Measurements from ENCODE around the gene PBLD.
"Not testable (repeated sequence)": the region's sequence is repeated elsewhere in the genome, so short reads cannot be mapped to it uniquely, and the experiment has no call there.

PBLD gene

GRCh38 chr10:68284062-68285001 lies 48.4 kb downstream of the PBLD start:
- DNase-seq (ENCODE audit: low read depth in 1 of 2, low spot score in 1 of 2): no peak

- DNase-seq (ENCODE audit: low read depth in 1 of 2, low spot score in 1 of 2): no peak
Measured at GRCh38 chr10:68280758-68281157, 52.0 kb downstream of the PBLD start.

GRCh38 chr10:68278906-68279753 lies 53.6 kb downstream of the PBLD start:
- DNase-seq (ENCODE audit: low read depth in 1 of 2, low spot score in 1 of 2): not testable (repeated sequence)

GRCh38 chr10:68277814-68278213 lies 54.9 kb downstream of the PBLD start:
- not testable (repeated sequence) for DNase-seq (ENCODE audit: low read depth in 1 of 2, low spot score in 1 of 2)

GRCh38 chr10:68276224-68276623 lies 56.5 kb downstream of the PBLD start:
- DNase-seq (ENCODE audit: low read depth in 1 of 2, low spot score in 1 of 2): no peak

GRCh38 chr10:68275600-68276126 lies 57.1 kb downstream of the PBLD start:
- DNase-seq (ENCODE audit: low read depth in 1 of 2, low spot score in 1 of 2): no peak

- no peak for DNase-seq (ENCODE audit: low read depth in 1 of 2, low spot score in 1 of 2)
Measured at GRCh38 chr10:68272833-68273232, 59.9 kb downstream of the PBLD start.

- DNase-seq (ENCODE audit: low read depth in 1 of 2, low spot score in 1 of 2): no peak
Measured at GRCh38 chr10:68271196-68271882, 61.4 kb downstream of the PBLD start.

- no peak for DNase-seq (ENCODE audit: low read depth in 1 of 2, low spot score in 1 of 2)
Measured at GRCh38 chr10:68269562-68270290, 63.0 kb downstream of the PBLD start.

GRCh38 chr10:68261132-68261856 lies 71.4 kb downstream of the PBLD start:
- DNase-seq (ENCODE audit: low read depth in 1 of 2, low spot score in 1 of 2): no peak

- no peak for DNase-seq (ENCODE audit: low read depth in 1 of 2, low spot score in 1 of 2)
Measured at GRCh38 chr10:68253346-68253745, 79.4 kb downstream of the PBLD start.

GRCh38 chr10:68251625-68252495 lies 80.9 kb downstream of the PBLD start:
- DNase-seq (ENCODE audit: low read depth in 1 of 2, low spot score in 1 of 2): no peak

- DNase-seq (ENCODE audit: low read depth in 1 of 2, low spot score in 1 of 2): no peak
Measured at GRCh38 chr10:68251151-68251550, 81.6 kb downstream of the PBLD start.

- no peak for DNase-seq (ENCODE audit: low read depth in 1 of 2, low spot score in 1 of 2)
Measured at GRCh38 chr10:68249297-68249696, 83.4 kb downstream of the PBLD start.

GRCh38 chr10:68247931-68248330 lies 84.8 kb downstream of the PBLD start:
- DNase-seq (ENCODE audit: low read depth in 1 of 2, low spot score in 1 of 2): no peak

- not testable (repeated sequence) for DNase-seq (ENCODE audit: low read depth in 1 of 2, low spot score in 1 of 2)
Measured at GRCh38 chr10:68246397-68246796, 86.3 kb downstream of the PBLD start.

- no peak for DNase-seq (ENCODE audit: low read depth in 1 of 2, low spot score in 1 of 2)
Measured at GRCh38 chr10:68242051-68242450, 90.7 kb downstream of the PBLD start.

- DNase-seq (ENCODE audit: low read depth in 1 of 2, low spot score in 1 of 2): no peak
Measured at GRCh38 chr10:68239596-68240150, 93.1 kb downstream of the PBLD start.

All from activated CD4-positive, alpha-beta T cell treated with anti-CD3 and anti-CD28 coated beads, Interleukin-2, amount 50 U/mL, for 24 hours (primary cell).